GM23338 (cell line): ENCODE measurements around the gene ABCA13. TPM values are rescaled to one million over a fixed set of nuclear protein-coding genes. Genes with fewer than 3 reads are reported as not detected.

Experiments
- CREB1 ChIP-seq: fragments of 250-450 bp; sonication (Bioruptor Pico); IDR thresholded peaks from 2 replicates; pipeline ENCODE4 v1.5.0; 2020; ENCODE audit warnings: low read depth, mild to moderate bottlenecking, moderate library complexity
- ETS1 ChIP-seq: IDR thresholded peaks from 2 replicates; pipeline ENCODE4 v1.6.1; 2016; ENCODE audit warnings: antibody characterized with exemption
- EZH2 ChIP-seq: fragments of 200-600 bp; sonication (generic); IDR thresholded peaks from one replicate; pipeline ENCODE4 v1.8.0; 2017; ENCODE audit warnings: antibody characterized with exemption, mild to moderate bottlenecking, low read depth; ENCODE audit not compliant: unreplicated experiment
- JUNB ChIP-seq: IDR thresholded peaks from one replicate; pipeline ENCODE4 v1.6.1; 2016; ENCODE audit warnings: antibody characterized with exemption; ENCODE audit not compliant: unreplicated experiment
- NANOG ChIP-seq: IDR thresholded peaks from 2 replicates; pipeline ENCODE4 v1.6.1; 2016; ENCODE audit warnings: antibody characterized with exemption, borderline replicate concordance
- POLR2AphosphoS5 ChIP-seq: IDR thresholded peaks from 2 replicates; pipeline ENCODE4 v1.6.1; 2016; ENCODE audit warnings: antibody characterized with exemption, low read depth
- ZNF114 ChIP-seq: fragments of 250-450 bp; sonication (Bioruptor Pico); IDR thresholded peaks from 2 replicates; pipeline ENCODE4 v1.5.0; 2020; ENCODE audit warnings: mild to moderate bottlenecking, moderate library complexity
- ZNF331 ChIP-seq: fragments of 250-450 bp; sonication (Bioruptor Pico); IDR thresholded peaks from 2 replicates; pipeline ENCODE4 v1.5.0; 2020; ENCODE audit warnings: low read depth, mild to moderate bottlenecking, moderate library complexity
- ZNF462 ChIP-seq: fragments of 250-450 bp; sonication (Bioruptor Pico); IDR thresholded peaks from 2 replicates; pipeline ENCODE4 v1.5.0; 2020; ENCODE audit warnings: mild to moderate bottlenecking, moderate library complexity
- polyA plus RNA-seq: library from polyadenylated mRNA; unstranded; fragments of >200 nt; fragmentation: Nextera tagmentation; extraction: Ambion mirVana; gene quantifications from 2 replicates; pipeline ENCODE4 v1.2.1, GENCODE V29; 2016
- total RNA-seq: library from RNA; depleted of rRNA; stranded (reverse); fragments of >200 nt; shearing (Covaris generic); gene quantifications from 2 replicates; pipeline ENCODE4 v1.2.3, GENCODE V29; 2014
- TF ChIP-seq, protein P1 (sequence below): IDR thresholded peaks from one replicate; pipeline ENCODE4 v1.6.1; 2018; ENCODE audit warnings: antibody characterized with exemption; ENCODE audit not compliant: unreplicated experiment

ABCA13 gene
- total and polyA plus RNA-seq, 2 experiments from 2014 or later, result 0.21 TPM; not detected in 1

- TF ChIP-seq ZNF462 (CRISPR knock-in tag), result no peak
- TF ChIP-seq ETS1, result no peak
- no peak for TF ChIP-seq POLR2AphosphoS5
- no peak for TF ChIP-seq ZNF114 (CRISPR knock-in tag)
- TF ChIP-seq JUNB, result no peak
- no peak for TF ChIP-seq CREB1 (CRISPR knock-in tag)
- TF ChIP-seq NANOG, result no peak
- TF ChIP-seq EZH2, result no peak
- TF ChIP-seq, protein P1, sequence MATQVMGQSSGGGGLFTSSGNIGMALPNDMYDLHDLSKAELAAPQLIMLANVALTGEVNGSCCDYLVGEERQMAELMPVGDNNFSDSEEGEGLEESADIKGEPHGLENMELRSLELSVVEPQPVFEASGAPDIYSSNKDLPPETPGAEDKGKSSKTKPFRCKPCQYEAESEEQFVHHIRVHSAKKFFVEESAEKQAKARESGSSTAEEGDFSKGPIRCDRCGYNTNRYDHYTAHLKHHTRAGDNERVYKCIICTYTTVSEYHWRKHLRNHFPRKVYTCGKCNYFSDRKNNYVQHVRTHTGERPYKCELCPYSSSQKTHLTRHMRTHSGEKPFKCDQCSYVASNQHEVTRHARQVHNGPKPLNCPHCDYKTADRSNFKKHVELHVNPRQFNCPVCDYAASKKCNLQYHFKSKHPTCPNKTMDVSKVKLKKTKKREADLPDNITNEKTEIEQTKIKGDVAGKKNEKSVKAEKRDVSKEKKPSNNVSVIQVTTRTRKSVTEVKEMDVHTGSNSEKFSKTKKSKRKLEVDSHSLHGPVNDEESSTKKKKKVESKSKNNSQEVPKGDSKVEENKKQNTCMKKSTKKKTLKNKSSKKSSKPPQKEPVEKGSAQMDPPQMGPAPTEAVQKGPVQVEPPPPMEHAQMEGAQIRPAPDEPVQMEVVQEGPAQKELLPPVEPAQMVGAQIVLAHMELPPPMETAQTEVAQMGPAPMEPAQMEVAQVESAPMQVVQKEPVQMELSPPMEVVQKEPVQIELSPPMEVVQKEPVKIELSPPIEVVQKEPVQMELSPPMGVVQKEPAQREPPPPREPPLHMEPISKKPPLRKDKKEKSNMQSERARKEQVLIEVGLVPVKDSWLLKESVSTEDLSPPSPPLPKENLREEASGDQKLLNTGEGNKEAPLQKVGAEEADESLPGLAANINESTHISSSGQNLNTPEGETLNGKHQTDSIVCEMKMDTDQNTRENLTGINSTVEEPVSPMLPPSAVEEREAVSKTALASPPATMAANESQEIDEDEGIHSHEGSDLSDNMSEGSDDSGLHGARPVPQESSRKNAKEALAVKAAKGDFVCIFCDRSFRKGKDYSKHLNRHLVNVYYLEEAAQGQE, result no peak
- TF ChIP-seq ZNF331, result no peak
Measured at GRCh38 chr7:48452218-48452617, 281.0 kb downstream of the ABCA13 start (continued).
